ENCODE results near the gene MCF2.

- TF ChIP-seq EP300 (IDR thresholded peaks at IDR 0.05), result no peak
- TF ChIP-seq, protein P1, sequence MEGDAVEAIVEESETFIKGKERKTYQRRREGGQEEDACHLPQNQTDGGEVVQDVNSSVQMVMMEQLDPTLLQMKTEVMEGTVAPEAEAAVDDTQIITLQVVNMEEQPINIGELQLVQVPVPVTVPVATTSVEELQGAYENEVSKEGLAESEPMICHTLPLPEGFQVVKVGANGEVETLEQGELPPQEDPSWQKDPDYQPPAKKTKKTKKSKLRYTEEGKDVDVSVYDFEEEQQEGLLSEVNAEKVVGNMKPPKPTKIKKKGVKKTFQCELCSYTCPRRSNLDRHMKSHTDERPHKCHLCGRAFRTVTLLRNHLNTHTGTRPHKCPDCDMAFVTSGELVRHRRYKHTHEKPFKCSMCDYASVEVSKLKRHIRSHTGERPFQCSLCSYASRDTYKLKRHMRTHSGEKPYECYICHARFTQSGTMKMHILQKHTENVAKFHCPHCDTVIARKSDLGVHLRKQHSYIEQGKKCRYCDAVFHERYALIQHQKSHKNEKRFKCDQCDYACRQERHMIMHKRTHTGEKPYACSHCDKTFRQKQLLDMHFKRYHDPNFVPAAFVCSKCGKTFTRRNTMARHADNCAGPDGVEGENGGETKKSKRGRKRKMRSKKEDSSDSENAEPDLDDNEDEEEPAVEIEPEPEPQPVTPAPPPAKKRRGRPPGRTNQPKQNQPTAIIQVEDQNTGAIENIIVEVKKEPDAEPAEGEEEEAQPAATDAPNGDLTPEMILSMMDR (IDR thresholded peaks at IDR 0.05), result no peak
Observed at GRCh38 chrX:139554991-139555675, 152.8 kb downstream of the MCF2 start.
